Tibial nerve (tissue), 4 donors: ENCODE data around the gene CFAP61. TPM values are rescaled to one million over a fixed set of nuclear protein-coding genes. Genes with fewer than 3 reads are reported as not detected.

ENCODE experiments used
- DNase-seq, 2 donors: peaks; one replicate each; pipeline ENCODE4 v3.0.0-alpha.2; 2019; ENCODE audit warnings: low spot score in 2 of 2
- H3K27ac ChIP-seq, 4 donors: fragments of 200-600 bp; sonication (generic) in 3 of 4; one replicate each; pipeline ENCODE4 v1.5.1; 2017 to 2019; ENCODE audit warnings: mild to moderate bottlenecking in 1 of 4
- H3K27me3 ChIP-seq, 2 donors: fragments of 200-600 bp; sonication (generic) in 1 of 2; one replicate each; pipeline versions ENCODE4 v1.5.1 to v1.6.0; 2017 to 2019
- H3K36me3 ChIP-seq, 3 donors: fragments of 200-600 bp; sonication (generic); one replicate each; pipeline ENCODE4 v1.5.1; 2018 to 2019
- H3K4me1 ChIP-seq, 4 donors: fragments of 200-600 bp; sonication (generic) in 3 of 4; one replicate each; pipeline ENCODE4 v1.5.1; 2017 to 2019
- H3K4me3 ChIP-seq, 4 donors: fragments of 200-600 bp; sonication (generic) in 3 of 4; one replicate each; pipeline ENCODE4 v1.5.1; 2017 to 2019; ENCODE audit warnings: mild to moderate bottlenecking in 1 of 4, moderate library complexity in 1 of 4
- H3K9me3 ChIP-seq, 4 donors: fragments of 200-600 bp; sonication (generic) in 3 of 4; one replicate each; pipeline ENCODE4 v1.5.1; 2017 to 2019
- CTCF ChIP-seq, 5 experiments: fragments of 200-600 bp in 3 of 5; fragments of 450-650 bp in 2 of 5; sonication (generic) in 3 of 5; IDR thresholded peaks; one replicate each; pipeline ENCODE4 v1.5.1; 2016 to 2019; ENCODE audit warnings: antibody characterized with exemption in 5 of 5, mild to moderate bottlenecking in 3 of 5, moderate library complexity in 2 of 5
- EP300 ChIP-seq, 2 donors: sonication (generic); formaldehyde crosslinking; IDR thresholded peaks; one replicate each; pipeline ENCODE4 v1.6.1; 2017; ENCODE audit warnings: antibody characterized with exemption in 2 of 2, mild to moderate bottlenecking in 1 of 2
- POLR2A ChIP-seq, 2 donors: fragments of 450-650 bp; IDR thresholded peaks; one replicate each; pipeline ENCODE4 v1.6.1; 2017; ENCODE audit warnings: antibody characterized with exemption in 2 of 2, mild to moderate bottlenecking in 2 of 2, moderate library complexity in 2 of 2
- WGBS, 2 donors: methylation state at CpG; one replicate each; pipeline ENCODE4 v1.1.5; 2018; 5-methylcytosine and 5-hydroxymethylcytosine counted together
- total RNA-seq, 4 donors: library from RNA; depleted of rRNA; stranded (reverse); fragments of >200 nt; gene quantifications; one replicate each; pipeline ENCODE4 v1.1.0, GENCODE V29; 2016

The CFAP61 gene
- total RNA-seq, 4 donors from 2014 or later: 0.21 to 1.5 (median 0.60) TPM; not detected in 1

GRCh38 chr20:20386192-20386591, 333.9 kb downstream of the CFAP61 start:
- 75% methylated on average over 9 of the region's 9 CpGs for WGBS, 2 donors

GRCh38 chr20:20390393-20390792, 338.1 kb downstream of the CFAP61 start:
- Histone ChIP-seq H3K4me1 (peaks cover 0 to 14% (median 3%) of the 10 kb centered on the region in 4 donors), H3K27ac (no peak overlapping the region), H3K4me3 (no peak overlapping the region), H3K27me3 (no peaks in the 10 kb centered on the region), H3K36me3 (peaks cover 0 to 37% (median 0%) of the 10 kb centered on the region in 3 donors), H3K9me3 (no peaks in the 10 kb centered on the region)
- WGBS, 2 donors: 94 to 97% methylated on average over 9 of the region's 9 CpGs
- no peak for DNase-seq
- TF ChIP-seq CTCF (IDR thresholded peaks at IDR 0.05): no peak
- no peak for TF ChIP-seq EP300 (IDR thresholded peaks at IDR 0.05)
- no peak for TF ChIP-seq POLR2A (IDR thresholded peaks at IDR 0.05)

More at GRCh38 chr20:20386192-20386591, 333.9 kb downstream of the CFAP61 start:
- no peaks in the 10 kb centered on the region for H3K4me1 ChIP-seq
- peaks cover 0 to 9% of the 10 kb centered on the region in 2 donors for H3K27me3 ChIP-seq
- peaks cover 0 to 15% (median 0%) of the 10 kb centered on the region in 3 donors for H3K36me3 ChIP-seq
- no peak for TF ChIP-seq POLR2A (IDR thresholded peaks at IDR 0.05)
- no peak for TF ChIP-seq EP300 (IDR thresholded peaks at IDR 0.05)
- TF ChIP-seq CTCF (IDR thresholded peaks at IDR 0.05): no peak
- DNase-seq: no peak
- no peak overlapping the region for H3K27ac ChIP-seq
- H3K9me3 ChIP-seq: peaks cover 0 to 1% (median 0%) of the 10 kb centered on the region in 4 donors
- H3K4me3 ChIP-seq: no peak overlapping the region

GRCh38 chr20:20391115-20391514, 338.8 kb downstream of the CFAP61 start:
- Histone ChIP-seq H3K36me3 (peaks cover 0 to 44% (median 0%) of the 10 kb centered on the region in 3 donors), H3K9me3 (no peaks in the 10 kb centered on the region), H3K27me3 (no peaks in the 10 kb centered on the region), H3K27ac (no peak overlapping the region), H3K4me1 (peaks cover 0 to 14% (median 3%) of the 10 kb centered on the region in 4 donors), H3K4me3 (no peak overlapping the region)
- no peak for DNase-seq
- TF ChIP-seq EP300 (IDR thresholded peaks at IDR 0.05): no peak
- no peak for TF ChIP-seq POLR2A (IDR thresholded peaks at IDR 0.05)
- no peak for TF ChIP-seq CTCF (IDR thresholded peaks at IDR 0.05)
- WGBS, 2 donors: 88 to 94% methylated on average over 4 of the region's 4 CpGs

GRCh38 chr20:20391766-20392165, 339.4 kb downstream of the CFAP61 start:
- no peaks in the 10 kb centered on the region for H3K9me3 ChIP-seq
- TF ChIP-seq EP300 (IDR thresholded peaks at IDR 0.05) (no peak), CTCF (IDR thresholded peaks at IDR 0.05) (no peak), POLR2A (IDR thresholded peaks at IDR 0.05) (no peak)
- WGBS, 2 donors: 78 to 82% methylated on average over 13 of the region's 13 CpGs
- DNase-seq: no peak
- no peak overlapping the region for H3K27ac ChIP-seq
- no peaks in the 10 kb centered on the region for H3K27me3 ChIP-seq
- peaks cover 0 to 51% (median 0%) of the 10 kb centered on the region in 3 donors for H3K36me3 ChIP-seq
- peaks cover 0 to 14% (median 3%) of the 10 kb centered on the region in 4 donors for H3K4me1 ChIP-seq
- H3K4me3 ChIP-seq: no peak overlapping the region

- no peak for DNase-seq
- H3K27ac ChIP-seq: no peak overlapping the region
- 38 to 40% methylated on average over 20 of the region's 20 CpGs for WGBS, 2 donors
- H3K36me3 ChIP-seq: peaks cover 0 to 54% (median 0%) of the 10 kb centered on the region in 3 donors
- peaks cover 0 to 14% (median 3%) of the 10 kb centered on the region in 4 donors for H3K4me1 ChIP-seq
- no peaks in the 10 kb centered on the region for H3K9me3 ChIP-seq
- H3K4me3 ChIP-seq: no peak overlapping the region
- H3K27me3 ChIP-seq: no peaks in the 10 kb centered on the region
- TF ChIP-seq POLR2A (IDR thresholded peaks at IDR 0.05) (no peak), CTCF (IDR thresholded peaks at IDR 0.05) (no peak), EP300 (IDR thresholded peaks at IDR 0.05) (no peak)
Measured at GRCh38 chr20:20393207-20394120, 341.1 kb downstream of the CFAP61 start.
